Epithelial cell of esophagus (primary cell): ENCODE measurements around the gene TCF7L2.
A peak's percentile ranks its signal among the peaks of the same experiment; 100 is the strongest.

Source experiments
- DNase-seq: peaks from one replicate; pipeline ENCODE4 v3.0.0; 2010; ENCODE audit warnings: low read depth
- H3K4me3 ChIP-seq: 2 replicates; pipeline ENCODE4 v1.5.1; 2011; ENCODE audit warnings: mild to moderate bottlenecking, low read length, control low read depth
- CTCF ChIP-seq: IDR thresholded peaks from 2 replicates; pipeline ENCODE4 v1.5.1; 2011; ENCODE audit warnings: low read depth, mild to moderate bottlenecking, low read length, control low read depth, inconsistent platforms; ENCODE audit not compliant: insufficient read depth; ENCODE audit errors: missing control alignments

Gene TCF7L2

GRCh38 chr10:113067501-113067900, 117.5 kb downstream of the TCF7L2 start:
- no peak overlapping the region for H3K4me3 ChIP-seq
- peak; percentile 55 for DNase-seq
- TF ChIP-seq CTCF: no peak

- no peak for DNase-seq
- H3K4me3 ChIP-seq: no peak overlapping the region
- TF ChIP-seq CTCF: no peak
Observed at GRCh38 chr10:113068178-113068890, 118.3 kb downstream of the TCF7L2 start.

GRCh38 chr10:113069595-113069994, 119.5 kb downstream of the TCF7L2 start:
- H3K4me3 ChIP-seq: no peak overlapping the region
- no peak for TF ChIP-seq CTCF
- peak; percentile 95 for DNase-seq

GRCh38 chr10:113071446-113071845, 121.4 kb downstream of the TCF7L2 start:
- H3K4me3 ChIP-seq: no peak overlapping the region
- no peak for TF ChIP-seq CTCF
- DNase-seq: no peak

GRCh38 chr10:113073549-113074189, 123.6 kb downstream of the TCF7L2 start:
- peak; percentile 94 for DNase-seq
- no peak overlapping the region for H3K4me3 ChIP-seq
- TF ChIP-seq CTCF: no peak

GRCh38 chr10:113076949-113077348, 126.9 kb downstream of the TCF7L2 start:
- DNase-seq: no peak
- TF ChIP-seq CTCF: no peak
- no peak overlapping the region for H3K4me3 ChIP-seq
